ENCODE data around the gene FANCG.

GRCh38 chr9:35108461-35108860 is 28.7 kb upstream of the FANCG start:
- TF ChIP-seq CTCF (conservative IDR thresholded peaks at IDR 0.05; ENCODE audit: low read length) = no peak
- no peak for TF ChIP-seq EZH2phosphoT487 (IDR thresholded peaks at IDR 0.05; ENCODE audit: borderline replicate concordance)
